ENCODE measurements around the gene TAF7L.

The TAF7L gene

DNA sequence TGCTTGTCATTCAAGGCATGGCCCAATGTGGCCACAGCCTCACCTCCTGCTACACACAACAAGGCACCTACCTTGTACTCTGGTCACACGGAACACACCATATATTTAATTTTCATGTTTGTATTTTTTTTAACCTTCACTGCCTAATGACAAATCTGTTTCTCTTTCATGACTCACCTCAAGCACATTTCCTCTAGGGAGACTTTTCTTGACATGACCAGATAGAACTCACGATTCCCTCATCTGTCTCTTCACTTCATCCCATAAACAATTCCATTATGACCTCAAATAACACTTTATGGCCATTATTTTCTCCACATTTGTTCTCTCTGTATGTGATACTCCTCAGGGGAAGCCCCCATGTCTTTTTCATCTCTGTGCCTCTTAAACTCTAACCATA lies 60.5 kb downstream of the TAF7L start:
- Histone ChIP-seq H3K4ac (ENCODE audit: low read depth in 1 of 2, low read length in 2 of 2) (no peak overlapping the region), H3K4me3 (ENCODE audit: insufficient read depth in 1 of 2, low read depth in 1 of 2, low read length in 2 of 2) (no peak overlapping the region), H3K79me1 (replicated peaks; ENCODE audit: low read length, poor library complexity, severe bottlenecking) (no peaks in the 10 kb centered on the region), H3K4me2 (ENCODE audit: low read length, poor library complexity, severe bottlenecking) (no peak overlapping the region), H2BK120ac (ENCODE audit: low read depth, low read length) (no peak overlapping the region), H2AFZ (ENCODE audit: low read depth, low read length) (no peak overlapping the region), H3K36me3 (ENCODE audit: control insufficient read depth in 1 of 2, insufficient read depth in 2 of 2, low read depth in 1 of 2, low read length in 2 of 2) (no peaks in the 10 kb centered on the region), H4K91ac (ENCODE audit: low read length) (no peak overlapping the region), H2BK12ac (ENCODE audit: low read length in 2 of 2) (no peak overlapping the region), H3K4me1 (ENCODE audit: control insufficient read depth, insufficient read depth, low read depth, low read length) (peaks cover 6% of the 10 kb centered on the region), H3K27me3 (ENCODE audit: control insufficient read depth in 1 of 2, insufficient read depth in 1 of 2, low read length in 2 of 2) (peaks cover 0 to 28% of the 10 kb centered on the region in 2 experiments), H3K27ac (ENCODE audit: low read length, poor library complexity, severe bottlenecking) (no peak overlapping the region), H3K18ac (ENCODE audit: low read depth in 1 of 2, low read length in 2 of 2) (no peak overlapping the region), H2BK15ac (ENCODE audit: low read depth, poor library complexity, severe bottlenecking) (no peak overlapping the region), H3K9ac (ENCODE audit: low read length) (no peak overlapping the region), H3K23ac (ENCODE audit: low read length in 2 of 2) (no peak overlapping the region), H3K9me3 (ENCODE audit: control insufficient read depth, low read length) (no peaks in the 10 kb centered on the region), H2AK5ac (ENCODE audit: low read length, severe bottlenecking) (no peak overlapping the region), H3K14ac (ENCODE audit: low read length in 2 of 2) (no peak overlapping the region), H4K8ac (ENCODE audit: low read length) (no peak overlapping the region), H2BK5ac (ENCODE audit: low read depth, low read length, poor library complexity, severe bottlenecking) (no peak overlapping the region)
- WGBS = 0% methylated on average over 2 of the region's 2 CpGs
- DNase-seq = peak; percentile 58

GRCh38 chrX:101229170-101229569 lies 62.0 kb downstream of the TAF7L start:
- Histone ChIP-seq H3K23ac (ENCODE audit: low read length in 2 of 2) (no peak overlapping the region), H4K91ac (ENCODE audit: low read length) (no peak overlapping the region), H3K4me2 (ENCODE audit: low read length, poor library complexity, severe bottlenecking) (no peak overlapping the region), H2AFZ (ENCODE audit: low read depth, low read length) (no peak overlapping the region), H2AK5ac (ENCODE audit: low read length, severe bottlenecking) (no peak overlapping the region), H3K4ac (ENCODE audit: low read depth in 1 of 2, low read length in 2 of 2) (no peak overlapping the region), H4K8ac (ENCODE audit: low read length) (no peak overlapping the region), H3K27me3 (ENCODE audit: control insufficient read depth in 1 of 2, insufficient read depth in 1 of 2, low read length in 2 of 2) (peaks cover 0 to 23% of the 10 kb centered on the region in 2 experiments), H2BK5ac (ENCODE audit: low read depth, low read length, poor library complexity, severe bottlenecking) (no peak overlapping the region), H3K9ac (ENCODE audit: low read length) (no peak overlapping the region), H3K36me3 (ENCODE audit: control insufficient read depth in 1 of 2, insufficient read depth in 2 of 2, low read depth in 1 of 2, low read length in 2 of 2) (no peaks in the 10 kb centered on the region), H2BK15ac (ENCODE audit: low read depth, poor library complexity, severe bottlenecking) (no peak overlapping the region), H2BK120ac (ENCODE audit: low read depth, low read length) (no peak overlapping the region), H3K9me3 (ENCODE audit: control insufficient read depth, low read length) (no peaks in the 10 kb centered on the region), H3K4me3 (ENCODE audit: insufficient read depth in 1 of 2, low read depth in 1 of 2, low read length in 2 of 2) (no peak overlapping the region), H3K79me1 (replicated peaks; ENCODE audit: low read length, poor library complexity, severe bottlenecking) (no peaks in the 10 kb centered on the region), H3K14ac (ENCODE audit: low read length in 2 of 2) (no peak overlapping the region), H2BK12ac (ENCODE audit: low read length in 2 of 2) (no peak overlapping the region), H3K27ac (ENCODE audit: low read length, poor library complexity, severe bottlenecking) (no peak overlapping the region), H3K4me1 (ENCODE audit: control insufficient read depth, insufficient read depth, low read depth, low read length) (peaks cover 3% of the 10 kb centered on the region), H3K18ac (ENCODE audit: low read depth in 1 of 2, low read length in 2 of 2) (no peak overlapping the region)
- WGBS = no CpG with 5 or more reads among the region's 1 CpG
- DNase-seq = peak; percentile 64

DNA sequence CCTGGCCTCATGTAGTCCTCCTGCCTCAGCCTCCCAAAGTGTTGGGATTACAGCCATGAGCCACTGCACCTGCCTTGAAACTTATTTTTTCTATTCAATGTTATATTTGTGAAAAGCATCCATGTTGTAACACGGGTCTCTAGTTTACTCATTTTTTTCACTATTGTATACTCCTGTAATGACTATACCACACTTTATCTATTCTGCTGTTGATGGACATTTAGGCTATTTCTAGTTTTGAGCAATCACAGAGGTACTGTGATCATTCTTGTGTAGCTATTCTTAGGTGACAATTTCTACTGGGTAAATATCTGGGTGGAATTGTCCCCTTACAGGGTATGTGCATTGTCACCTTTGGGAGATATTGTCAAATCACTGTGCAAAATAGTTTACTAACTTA lies 67.9 kb downstream of the TAF7L start:
- no CpG with 5 or more reads among the region's 1 CpG for WGBS

GRCh38 chrX:101220662-101221260 lies 70.4 kb downstream of the TAF7L start:
- peaks cover 0 to 24% of the 10 kb centered on the region in 2 experiments for H3K27me3 ChIP-seq (ENCODE audit: control insufficient read depth in 1 of 2, insufficient read depth in 1 of 2, low read length in 2 of 2)
- H3K27ac ChIP-seq (ENCODE audit: low read length, poor library complexity, severe bottlenecking) = no peak overlapping the region
- H3K36me3 ChIP-seq (ENCODE audit: control insufficient read depth in 1 of 2, insufficient read depth in 2 of 2, low read depth in 1 of 2, low read length in 2 of 2) = no peaks in the 10 kb centered on the region
- no peaks in the 10 kb centered on the region for H3K4me1 ChIP-seq (ENCODE audit: control insufficient read depth, insufficient read depth, low read depth, low read length)
- H2AK5ac ChIP-seq (ENCODE audit: low read length, severe bottlenecking) = no peak overlapping the region
- H3K4ac ChIP-seq (ENCODE audit: low read depth in 1 of 2, low read length in 2 of 2) = peak overlapping the region in 1 of 2 experiments; percentile 84
- no peak overlapping the region for H2BK15ac ChIP-seq (ENCODE audit: low read depth, poor library complexity, severe bottlenecking)
- H3K9ac ChIP-seq (ENCODE audit: low read length) = no peak overlapping the region
- no peaks in the 10 kb centered on the region for H3K79me1 ChIP-seq (replicated peaks; ENCODE audit: low read length, poor library complexity, severe bottlenecking)
- H2AFZ ChIP-seq (ENCODE audit: low read depth, low read length) = no peak overlapping the region
- DNase-seq = no peak
- H3K4me2 ChIP-seq (ENCODE audit: low read length, poor library complexity, severe bottlenecking) = no peak overlapping the region
- H2BK12ac ChIP-seq (ENCODE audit: low read length in 2 of 2) = no peak overlapping the region
- no CpG with 5 or more reads among the region's 4 CpGs for WGBS
- H4K91ac ChIP-seq (ENCODE audit: low read length) = no peak overlapping the region
- H3K14ac ChIP-seq (ENCODE audit: low read length in 2 of 2) = peak overlapping the region in 1 of 2 experiments; percentile 20
- no peak overlapping the region for H3K23ac ChIP-seq (ENCODE audit: low read length in 2 of 2)
- no peak overlapping the region for H2BK5ac ChIP-seq (ENCODE audit: low read depth, low read length, poor library complexity, severe bottlenecking)
- H3K18ac ChIP-seq (ENCODE audit: low read depth in 1 of 2, low read length in 2 of 2) = peak overlapping the region in 1 of 2 experiments; percentile 76
- no peak overlapping the region for H3K4me3 ChIP-seq (ENCODE audit: insufficient read depth in 1 of 2, low read depth in 1 of 2, low read length in 2 of 2)
- H4K8ac ChIP-seq (ENCODE audit: low read length) = no peak overlapping the region
- no peak overlapping the region for H2BK120ac ChIP-seq (ENCODE audit: low read depth, low read length)
- H3K9me3 ChIP-seq (ENCODE audit: control insufficient read depth, low read length) = no peaks in the 10 kb centered on the region

More for the DNA sequence above, 67.9 kb downstream of the TAF7L start:
- Histone ChIP-seq H3K9me3 (ENCODE audit: control insufficient read depth, low read length) (no peaks in the 10 kb centered on the region), H3K4me3 (ENCODE audit: insufficient read depth in 1 of 2, low read depth in 1 of 2, low read length in 2 of 2) (no peak overlapping the region), H4K91ac (ENCODE audit: low read length) (no peak overlapping the region), H2BK12ac (ENCODE audit: low read length in 2 of 2) (no peak overlapping the region), H3K9ac (ENCODE audit: low read length) (no peak overlapping the region), H3K36me3 (ENCODE audit: control insufficient read depth in 1 of 2, insufficient read depth in 2 of 2, low read depth in 1 of 2, low read length in 2 of 2) (no peaks in the 10 kb centered on the region), H4K8ac (ENCODE audit: low read length) (no peak overlapping the region), H3K79me1 (replicated peaks; ENCODE audit: low read length, poor library complexity, severe bottlenecking) (no peaks in the 10 kb centered on the region), H3K4ac (ENCODE audit: low read depth in 1 of 2, low read length in 2 of 2) (no peak overlapping the region), H2BK120ac (ENCODE audit: low read depth, low read length) (no peak overlapping the region), H3K18ac (ENCODE audit: low read depth in 1 of 2, low read length in 2 of 2) (no peak overlapping the region), H3K4me1 (ENCODE audit: control insufficient read depth, insufficient read depth, low read depth, low read length) (no peaks in the 10 kb centered on the region), H3K14ac (ENCODE audit: low read length in 2 of 2) (no peak overlapping the region), H2BK5ac (ENCODE audit: low read depth, low read length, poor library complexity, severe bottlenecking) (no peak overlapping the region), H2AFZ (ENCODE audit: low read depth, low read length) (no peak overlapping the region), H3K27me3 (ENCODE audit: control insufficient read depth in 1 of 2, insufficient read depth in 1 of 2, low read length in 2 of 2) (peaks cover 0 to 24% of the 10 kb centered on the region in 2 experiments), H3K4me2 (ENCODE audit: low read length, poor library complexity, severe bottlenecking) (no peak overlapping the region), H2BK15ac (ENCODE audit: low read depth, poor library complexity, severe bottlenecking) (no peak overlapping the region), H3K27ac (ENCODE audit: low read length, poor library complexity, severe bottlenecking) (no peak overlapping the region), H2AK5ac (ENCODE audit: low read length, severe bottlenecking) (no peak overlapping the region), H3K23ac (ENCODE audit: low read length in 2 of 2) (no peak overlapping the region)
- DNase-seq = no peak
